GM21723 (cell line): ENCODE measurements around the gene AHSG.
A peak's percentile ranks its signal among the peaks of the same experiment; 100 is the strongest.

Experiments used
- ATAC-seq: cut with Tn5 transposase; IDR thresholded peaks from one replicate; pipeline ENCODE4 v1.9.1; 2021; ENCODE audit warnings: mild to moderate bottlenecking, moderate library complexity; ENCODE audit not compliant: unreplicated experiment

AHSG gene

DNA sequence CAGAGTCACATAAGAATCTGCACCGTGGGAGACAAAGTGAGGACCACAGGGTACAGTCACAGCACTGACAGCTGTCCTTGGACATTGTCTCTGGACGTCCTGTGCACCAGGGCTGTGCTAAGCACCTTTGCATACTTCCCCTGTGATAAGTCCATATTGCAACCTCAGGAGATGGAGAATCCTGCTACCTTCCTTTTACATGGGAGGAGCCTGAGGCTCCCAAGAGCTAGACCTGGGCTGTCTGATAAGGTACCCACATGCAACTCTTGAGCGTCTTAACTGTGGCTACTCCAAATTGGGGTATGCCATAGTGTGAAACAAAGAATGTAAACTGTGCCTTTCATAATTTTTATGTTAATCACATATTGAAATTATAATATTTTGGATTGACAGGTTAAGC lies 24.8 kb downstream of the AHSG start:
- ATAC-seq = no peak

DNA sequence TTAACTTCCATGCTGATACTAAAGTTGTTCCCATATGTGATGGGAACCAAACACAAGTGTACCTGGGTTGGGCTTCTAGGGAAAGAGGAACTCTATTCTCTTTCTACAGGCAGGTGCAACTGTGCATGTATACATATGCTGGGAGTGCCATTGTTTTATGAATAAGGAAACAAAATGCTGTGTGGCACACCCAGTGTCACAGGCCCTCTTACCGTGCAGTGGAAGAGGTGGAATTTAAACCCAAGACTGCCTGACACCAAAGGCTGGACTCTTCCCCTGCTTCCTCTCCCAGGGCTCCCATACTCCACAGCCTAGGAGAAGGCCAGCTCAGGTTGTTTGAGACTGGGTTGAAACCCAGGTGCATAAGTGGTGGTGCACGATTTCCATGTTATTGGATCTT lies 25.4 kb downstream of the AHSG start:
- no peak for ATAC-seq

DNA sequence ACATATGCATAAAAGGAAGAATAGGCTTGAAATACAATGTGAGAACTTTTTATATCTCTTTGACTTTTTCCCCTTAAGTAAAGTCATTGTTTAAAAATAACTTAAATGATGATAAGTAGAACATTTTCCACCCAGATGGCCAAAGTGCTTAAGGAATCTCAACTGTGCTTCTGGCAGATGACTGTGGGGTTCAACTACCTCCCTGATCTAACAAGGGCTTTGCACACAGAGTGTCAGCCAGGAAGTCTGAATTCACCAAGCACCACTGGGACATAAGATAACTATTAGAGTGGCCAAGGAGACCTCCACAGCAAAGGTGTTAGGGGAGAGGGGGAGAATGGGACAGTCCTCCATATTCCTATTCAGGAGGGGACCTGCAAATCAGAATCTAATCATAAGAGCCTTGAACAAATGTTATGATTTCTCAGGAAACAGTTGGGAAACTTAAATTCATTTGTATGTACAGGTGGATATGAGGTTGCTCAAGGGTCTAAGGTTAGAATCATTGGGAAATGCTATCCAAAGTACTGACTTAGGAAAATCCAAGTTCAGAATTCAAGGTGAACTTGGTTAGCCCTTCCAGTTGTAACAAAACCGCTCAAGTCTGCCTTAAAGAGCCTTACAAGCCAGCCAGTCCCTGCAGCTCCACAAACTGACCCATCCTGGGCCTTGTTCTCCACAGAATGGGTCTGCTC lies 27.1 kb downstream of the AHSG start, which contains the start of gene FETUB:
Gene FETUB, plus strand, starts transcription at position 622 of the 695 bp plus-strand sequence. Its CDS starts 62 bp downstream, at position 684.
- no peak for ATAC-seq

DNA sequence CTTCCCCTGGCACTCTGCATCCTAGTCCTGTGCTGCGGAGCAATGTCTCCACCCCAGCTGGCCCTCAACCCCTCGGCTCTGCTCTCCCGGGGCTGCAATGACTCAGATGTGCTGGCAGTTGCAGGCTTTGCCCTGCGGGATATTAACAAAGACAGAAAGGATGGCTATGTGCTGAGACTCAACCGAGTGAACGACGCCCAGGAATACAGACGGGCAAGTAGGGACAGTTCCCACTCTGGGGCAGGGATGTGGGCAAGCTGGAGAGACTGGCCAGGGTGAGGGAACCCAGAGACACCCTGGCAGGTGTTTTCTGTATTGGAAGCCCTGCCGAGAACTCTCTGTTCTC lies 27.6 kb downstream of the AHSG start:
- no peak for ATAC-seq

DNA sequence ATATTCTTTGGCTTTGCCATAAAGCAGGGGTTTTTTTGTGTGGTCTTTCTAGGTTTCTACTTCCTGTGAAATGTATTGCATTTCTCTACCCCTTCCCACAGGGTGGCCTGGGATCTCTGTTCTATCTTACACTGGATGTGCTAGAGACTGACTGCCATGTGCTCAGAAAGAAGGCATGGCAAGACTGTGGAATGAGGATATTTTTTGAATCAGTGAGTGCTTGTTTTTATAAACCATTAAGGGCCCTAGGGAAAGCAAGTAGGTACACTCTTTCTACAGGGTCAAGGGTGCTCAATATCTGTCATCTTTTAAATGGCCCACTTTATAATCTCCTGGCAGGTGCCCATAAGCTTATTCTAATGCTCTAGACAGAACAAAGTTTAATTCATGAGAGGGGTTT lies 28.1 kb downstream of the AHSG start:
- no peak for ATAC-seq

DNA sequence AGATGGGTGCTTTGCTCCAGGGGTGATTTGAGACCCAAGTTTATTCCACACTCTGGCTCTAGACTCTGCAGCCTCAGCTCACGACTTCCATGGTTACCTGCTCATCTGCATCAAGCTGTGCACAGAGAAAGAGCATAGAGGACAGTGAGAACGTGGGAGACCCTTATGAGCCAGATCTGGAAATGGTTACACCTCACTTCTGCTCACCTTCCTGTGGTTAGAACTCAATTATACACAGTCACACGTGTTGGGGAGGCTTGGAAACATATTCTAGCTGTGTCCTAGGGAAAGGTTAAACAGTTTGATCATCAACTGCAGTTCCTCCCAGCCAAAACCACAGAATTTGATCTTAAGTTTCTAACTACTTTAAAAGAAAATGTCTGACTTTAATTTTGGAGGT lies 29.2 kb downstream of the AHSG start:
- ATAC-seq = no peak

DNA sequence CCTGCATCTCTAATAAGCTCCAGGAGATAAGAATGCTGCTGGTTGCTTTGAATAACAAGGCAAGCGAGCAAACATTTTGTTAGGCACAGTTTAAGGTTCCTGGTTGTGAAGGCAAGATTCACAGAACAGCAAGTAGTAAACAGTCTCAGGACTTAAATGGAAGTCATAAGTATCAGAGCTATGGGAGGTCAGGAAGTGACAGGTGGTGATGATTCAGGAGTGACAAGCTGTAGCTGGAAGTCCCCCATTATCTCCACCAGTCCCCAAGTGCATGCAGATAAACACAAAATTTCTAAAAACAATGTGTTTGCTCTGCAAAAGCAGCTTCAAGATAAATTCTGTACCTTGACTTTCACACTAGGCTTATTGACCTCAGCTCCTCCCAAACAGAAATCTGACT lies 30.6 kb downstream of the AHSG start:
- no peak for ATAC-seq

DNA sequence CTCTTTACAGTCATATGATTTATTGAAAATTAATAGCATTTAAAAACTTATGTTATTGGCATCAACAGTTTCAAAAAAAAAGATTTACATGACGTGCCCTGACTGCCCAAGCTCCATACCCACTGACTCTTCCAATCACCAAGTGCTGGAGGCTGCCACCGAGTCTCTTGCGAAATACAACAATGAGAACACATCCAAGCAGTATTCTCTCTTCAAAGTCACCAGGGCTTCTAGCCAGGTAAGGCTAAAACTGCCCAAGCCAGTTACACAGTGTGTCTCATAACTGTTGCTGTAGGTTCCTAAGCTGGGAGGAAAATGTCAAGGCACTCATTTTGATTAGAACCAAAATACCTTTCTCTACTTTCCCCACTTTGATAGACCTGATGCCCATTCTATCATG lies 31.8 kb downstream of the AHSG start:
- no peak for ATAC-seq

DNA sequence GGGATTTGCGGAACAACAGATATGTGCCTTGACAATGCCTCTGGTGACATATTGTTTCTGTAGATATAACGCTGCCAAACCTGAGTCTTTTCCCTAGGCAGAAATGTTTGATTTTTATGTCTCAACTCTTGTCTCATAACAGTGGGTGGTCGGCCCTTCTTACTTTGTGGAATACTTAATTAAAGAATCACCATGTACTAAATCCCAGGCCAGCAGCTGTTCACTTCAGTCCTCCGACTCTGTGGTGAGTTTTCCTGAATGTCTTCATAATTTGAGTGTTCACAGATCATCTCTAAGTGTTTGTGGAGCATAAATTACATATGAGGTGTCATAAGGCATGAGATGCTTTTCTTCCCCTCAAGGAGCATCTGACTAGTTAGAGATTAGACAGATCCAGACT lies 33.2 kb downstream of the AHSG start:
- ATAC-seq = no peak

DNA sequence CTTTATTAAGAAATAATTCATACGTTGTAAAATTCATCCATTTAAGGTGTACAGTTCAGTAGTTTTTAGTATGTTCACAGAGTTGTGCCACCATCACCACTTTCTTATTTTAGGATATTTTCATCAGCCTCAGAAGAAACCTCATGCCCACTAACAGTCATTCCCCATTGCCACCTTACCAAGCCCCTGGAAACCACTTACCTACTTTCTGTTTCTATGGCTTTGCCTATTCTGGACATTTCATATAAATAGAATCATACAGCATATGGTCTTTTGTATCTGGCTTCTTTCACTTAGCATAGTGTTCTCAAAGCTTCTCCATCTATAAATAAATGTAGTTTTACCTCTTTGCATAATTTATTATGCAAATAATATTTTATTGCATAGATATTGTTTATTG lies 34.0 kb downstream of the AHSG start:
- ATAC-seq = no peak

DNA sequence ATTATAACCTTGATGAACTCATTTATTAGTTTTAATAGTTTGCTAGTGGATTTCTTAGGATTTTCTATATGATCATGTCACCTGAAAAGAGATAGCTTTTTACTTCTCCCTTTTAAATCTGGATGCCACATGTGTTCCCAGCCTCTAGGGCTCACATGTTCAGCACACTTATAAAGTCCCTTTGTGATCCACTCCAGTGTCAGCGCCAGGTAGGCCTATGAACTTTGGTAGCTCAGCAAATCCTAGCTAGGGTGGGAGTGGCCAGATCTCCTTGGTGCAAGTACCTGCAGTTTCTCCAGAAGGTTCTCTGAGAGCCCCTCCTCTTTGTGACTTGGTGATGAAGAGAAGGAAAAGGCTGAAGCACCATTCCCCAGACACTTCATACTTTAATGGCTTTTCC lies 36.0 kb downstream of the AHSG start:
- no peak for ATAC-seq

DNA sequence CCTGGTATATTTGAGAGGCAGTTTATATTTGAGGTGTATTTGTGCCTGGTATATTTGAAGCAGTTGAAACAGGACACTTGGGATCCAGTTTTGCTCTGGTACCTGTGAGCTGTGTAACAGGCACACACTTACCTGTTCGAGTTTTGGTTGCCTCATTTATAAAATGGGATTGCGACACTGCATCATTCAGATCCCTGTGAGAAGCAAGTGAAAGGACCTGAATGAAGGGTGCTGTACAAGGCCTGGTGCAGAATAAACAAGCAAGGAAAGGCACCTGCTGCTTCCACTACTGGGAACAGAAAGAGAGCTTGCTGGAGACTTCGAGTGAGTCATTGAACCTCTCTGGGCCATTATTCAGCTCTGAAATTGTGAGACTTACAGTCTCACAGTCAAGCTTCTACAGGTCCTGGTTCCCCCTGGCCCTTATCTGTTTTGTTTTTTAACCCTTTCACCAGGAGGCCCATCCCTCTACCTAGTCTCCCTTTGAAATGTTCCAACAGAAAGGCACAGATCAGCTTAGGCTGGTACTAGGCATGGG lies 38.9 kb downstream of the AHSG start:
- ATAC-seq = no peak

DNA sequence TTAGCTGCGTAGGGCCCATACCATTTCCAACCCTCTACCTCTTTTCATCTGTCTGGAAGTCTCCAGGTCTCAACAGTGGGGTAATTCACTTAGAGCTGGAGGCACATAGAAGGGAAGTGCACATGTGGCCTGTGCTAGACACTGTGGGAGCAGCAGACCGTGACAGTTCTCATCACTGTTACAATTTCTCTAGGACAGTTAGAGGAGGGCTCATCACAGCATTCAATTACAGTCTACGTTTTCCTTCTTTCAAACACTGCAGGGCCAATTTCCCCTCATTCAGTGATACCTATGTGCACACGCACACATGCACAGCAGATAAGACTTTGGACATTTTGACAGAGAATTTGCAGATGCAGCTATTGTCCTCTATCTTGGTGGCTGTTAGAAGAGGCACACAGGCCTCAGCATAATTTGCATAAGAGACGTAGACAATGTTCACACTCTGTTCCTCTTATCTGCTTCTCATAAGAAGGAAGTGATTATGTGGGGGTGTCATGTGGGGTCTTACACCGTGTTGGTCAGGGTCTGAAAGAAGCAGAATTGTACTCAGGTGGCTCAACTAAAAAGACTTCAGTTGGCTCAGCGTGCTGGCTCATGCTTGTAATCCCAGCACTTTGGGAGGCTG lies 40.3 kb downstream of the AHSG start:
- ATAC-seq = peak; percentile 98

DNA sequence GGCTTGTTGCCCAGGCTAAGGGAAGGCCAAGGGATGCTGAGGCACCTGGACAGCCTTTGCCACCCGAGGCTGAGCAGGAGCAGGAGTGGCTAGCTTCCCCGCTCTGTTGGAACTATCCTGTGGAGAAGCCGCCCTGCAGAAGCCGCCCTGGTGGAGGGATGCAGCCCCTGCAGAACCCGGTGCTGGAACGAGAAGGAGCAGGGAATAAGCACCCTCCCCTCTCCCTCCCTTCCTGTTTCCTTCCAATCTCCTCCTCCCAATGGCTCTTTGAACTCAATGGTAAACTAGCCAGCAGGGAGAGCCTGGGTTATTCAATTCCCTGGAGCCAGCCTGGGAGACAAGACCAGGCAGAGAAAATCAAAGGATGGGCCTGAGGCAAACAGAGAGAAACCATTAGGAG lies 41.1 kb downstream of the AHSG start:
- no peak for ATAC-seq

DNA sequence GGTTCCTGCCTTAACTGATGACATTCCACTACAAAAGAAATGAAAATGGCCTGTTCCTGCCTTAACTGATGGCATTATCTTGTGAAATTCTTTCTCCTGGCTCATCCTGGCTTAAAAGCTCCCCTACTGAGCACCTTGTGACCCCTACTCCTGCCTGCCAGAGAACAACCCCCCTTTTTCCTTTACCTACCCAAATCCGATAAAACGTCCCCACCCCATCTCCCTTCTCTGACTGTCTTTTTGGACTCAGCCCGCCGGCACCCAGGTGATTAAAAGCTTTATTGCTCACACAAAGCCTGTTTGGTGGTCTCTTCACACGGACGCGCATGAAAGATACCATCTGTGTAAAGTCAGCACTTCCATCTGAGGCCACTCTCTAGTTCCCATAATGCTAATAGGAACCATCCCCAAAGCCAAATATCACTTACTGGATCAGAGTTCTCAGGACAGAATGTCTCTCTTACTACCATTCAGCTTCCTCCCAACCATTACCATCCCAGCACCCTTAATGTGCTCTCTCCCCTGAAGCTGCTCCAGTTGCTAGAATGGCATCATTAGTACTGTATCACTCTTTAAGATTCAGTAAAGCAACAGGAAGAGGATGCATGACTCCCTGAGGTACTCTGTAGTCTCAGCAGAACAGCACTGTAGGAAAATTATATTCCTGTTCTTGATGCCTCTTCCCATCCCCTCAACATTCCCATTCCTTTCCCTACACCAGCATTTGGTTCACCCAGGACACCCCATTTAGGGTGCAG lies 50.7 kb downstream of the AHSG start:
- ATAC-seq = no peak

DNA sequence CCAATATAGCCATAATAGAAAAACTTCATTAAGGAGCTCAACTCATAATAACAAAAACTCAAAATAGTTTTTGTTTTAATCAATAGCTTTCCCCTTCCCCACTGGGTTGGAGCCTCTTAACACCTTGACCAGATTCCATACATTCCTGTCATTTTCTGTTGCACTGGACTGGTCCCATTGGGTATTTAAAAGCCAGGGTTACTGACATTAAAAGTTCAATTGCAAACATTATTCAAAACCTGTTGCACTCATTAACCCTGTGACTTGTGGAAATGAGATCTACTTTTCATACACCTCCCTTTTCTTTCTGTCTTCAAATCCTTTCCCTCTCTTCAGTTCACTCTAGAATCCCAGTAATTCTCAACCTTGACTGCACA lies 51.2 kb downstream of the AHSG start:
- no peak for ATAC-seq

DNA sequence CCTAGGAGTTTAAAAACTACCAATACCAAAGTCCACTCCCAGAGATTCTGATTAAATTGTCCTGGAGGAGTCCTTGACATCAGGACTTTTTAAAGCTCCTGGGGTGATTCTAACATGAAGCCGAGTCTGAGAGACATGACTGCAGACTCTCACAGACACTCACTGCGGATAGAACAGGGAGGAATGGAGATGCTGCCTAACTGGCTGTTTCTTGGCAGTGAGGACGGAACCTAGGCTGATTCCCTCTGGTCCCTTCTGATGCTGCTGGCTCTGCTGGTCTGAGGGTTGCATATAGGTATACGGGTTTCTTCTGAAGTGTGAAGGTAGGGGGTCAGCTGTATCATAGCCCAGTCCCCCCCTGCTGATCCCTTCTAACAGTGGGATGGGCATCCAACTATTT lies 51.6 kb downstream of the AHSG start:
- ATAC-seq = no peak

DNA sequence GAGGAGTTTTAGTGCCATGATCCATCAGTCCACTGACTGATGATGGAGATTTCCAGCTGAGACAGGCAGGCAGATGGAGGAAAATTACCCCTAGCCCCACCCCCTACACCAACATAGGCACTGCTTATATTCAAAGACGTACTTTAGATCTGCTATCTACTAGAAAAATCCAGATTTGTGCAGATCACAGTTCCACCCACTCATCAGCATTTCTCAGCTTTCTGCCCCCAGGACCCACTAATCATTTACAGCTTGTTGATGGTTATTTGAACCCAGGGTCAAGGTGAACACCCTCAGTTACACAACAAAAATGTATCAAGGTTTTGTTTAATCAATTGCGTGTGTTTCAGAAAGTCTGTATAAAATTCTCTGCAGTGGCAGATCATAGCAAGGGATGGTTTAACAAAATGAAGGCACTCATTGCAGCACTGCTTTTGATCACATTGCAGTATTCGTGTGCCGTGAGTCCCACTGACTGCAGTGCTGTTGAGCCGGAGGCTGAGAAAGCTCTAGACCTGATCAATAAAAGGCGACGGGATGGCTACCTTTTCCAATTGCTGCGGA lies 52.8 kb downstream of the AHSG start, which contains the start of gene HRG:
Gene HRG, plus strand, starts transcription at position 390 of the 564 bp plus-strand sequence. Its CDS starts 18 bp downstream, at position 408.
- ATAC-seq = no peak

DNA sequence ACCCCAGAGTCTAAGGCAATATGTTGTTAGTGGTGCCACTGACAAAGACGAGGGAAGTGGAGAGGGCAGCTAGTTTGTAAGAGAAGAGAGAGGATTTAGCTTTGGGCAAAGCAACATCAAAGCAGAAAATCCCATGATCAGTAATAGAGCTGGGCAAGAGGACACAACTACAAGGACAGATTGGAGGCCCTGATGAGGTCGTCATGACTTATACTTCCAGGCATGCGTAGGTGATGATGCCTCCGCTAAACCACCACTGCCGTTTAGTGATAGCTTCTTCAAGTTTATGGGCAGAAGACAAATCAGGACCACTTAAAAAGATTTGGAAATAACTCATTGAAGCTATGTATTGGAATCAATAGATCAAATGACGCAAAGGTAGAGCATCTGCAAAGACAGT lies 55.6 kb downstream of the AHSG start:
- ATAC-seq = no peak

DNA sequence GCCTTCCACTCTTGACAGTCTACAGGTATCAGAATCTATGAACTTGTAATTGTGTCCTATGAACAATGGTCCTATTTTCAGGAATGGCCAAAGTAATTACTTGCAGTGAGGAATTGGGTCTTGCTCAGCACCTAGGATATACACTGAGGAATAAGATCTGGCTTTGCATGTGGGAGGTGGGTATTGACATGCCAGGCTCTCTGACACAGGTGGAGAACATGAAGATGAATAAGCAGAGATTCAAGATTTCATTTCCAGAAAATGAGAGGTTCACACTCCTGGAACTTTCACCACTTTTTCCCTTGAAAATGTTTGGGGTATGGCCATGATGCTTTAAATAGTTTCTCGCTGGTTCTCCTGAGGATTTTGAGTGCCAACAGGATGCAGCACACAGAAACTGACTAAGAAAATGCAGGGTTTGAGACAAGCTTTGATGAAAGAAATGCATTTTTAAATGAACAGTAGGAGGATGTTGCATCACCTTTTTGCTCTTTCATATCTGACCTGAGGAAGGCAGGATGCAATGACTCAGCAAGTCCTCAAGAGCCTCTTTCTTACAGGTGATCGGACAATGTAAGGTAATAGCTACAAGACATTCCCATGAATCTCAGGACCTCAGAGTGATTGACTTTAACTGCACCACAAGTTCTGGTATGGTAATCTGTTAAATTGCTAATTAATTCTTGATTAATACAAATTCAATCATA lies 56.7 kb downstream of the AHSG start:
- no peak for ATAC-seq

DNA sequence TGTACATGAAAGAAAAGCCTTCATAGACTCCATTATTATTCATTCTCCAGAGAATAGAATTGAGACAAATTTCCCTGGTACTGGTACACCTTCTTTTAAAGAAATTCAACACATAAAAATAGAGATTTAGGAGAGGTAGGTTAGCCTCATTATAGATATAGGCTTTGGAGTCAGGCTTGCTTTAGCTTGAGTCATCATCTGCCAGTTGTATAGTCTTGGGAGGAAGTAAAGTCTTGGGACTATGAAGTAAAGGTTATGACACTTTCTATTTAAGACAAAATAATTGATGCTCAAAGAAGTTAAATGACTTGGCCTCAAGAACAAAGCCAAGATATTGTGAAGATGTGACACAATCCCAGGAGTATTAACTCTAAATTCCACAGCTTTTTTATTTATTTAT lies 57.3 kb downstream of the AHSG start:
- no peak for ATAC-seq
